ENCODE results near the gene CCDC148.

The CCDC148 gene

DNA sequence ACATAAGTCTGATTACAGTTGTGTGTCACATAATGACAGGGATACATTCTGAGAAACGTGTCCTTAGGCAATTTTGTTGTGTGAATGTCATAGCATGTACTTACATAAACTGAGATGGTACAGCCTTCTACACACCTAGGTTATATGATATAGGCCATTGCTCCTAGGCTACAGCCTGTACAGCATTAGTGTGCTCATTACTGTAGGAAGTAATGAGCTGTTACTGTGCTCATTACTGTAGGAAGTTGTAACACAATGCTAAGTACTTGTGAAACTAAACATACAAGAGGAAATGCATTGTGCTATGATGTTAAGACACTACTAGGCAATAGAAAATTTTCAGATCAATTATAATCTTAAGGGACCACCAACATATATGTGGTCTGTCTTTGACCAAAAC is 282.1 kb downstream of the CCDC148 start:
- H3K27me3 ChIP-seq (ENCODE audit: control insufficient read depth, insufficient read depth, low read length), result no peaks in the 10 kb centered on the region
- H3K9ac ChIP-seq (ENCODE audit: low read depth, low read length), result no peak overlapping the region
- H3K9me3 ChIP-seq (ENCODE audit: control insufficient read depth, insufficient read depth, low read length), result no peaks in the 10 kb centered on the region
- no peak overlapping the region for H3K4me3 ChIP-seq (ENCODE audit: low read depth, low read length)
- no peaks in the 10 kb centered on the region for H3K4me1 ChIP-seq (ENCODE audit: control insufficient read depth, insufficient read depth, low read length)
- H3K36me3 ChIP-seq (ENCODE audit: control insufficient read depth, insufficient read depth, low read length), result no peaks in the 10 kb centered on the region

DNA sequence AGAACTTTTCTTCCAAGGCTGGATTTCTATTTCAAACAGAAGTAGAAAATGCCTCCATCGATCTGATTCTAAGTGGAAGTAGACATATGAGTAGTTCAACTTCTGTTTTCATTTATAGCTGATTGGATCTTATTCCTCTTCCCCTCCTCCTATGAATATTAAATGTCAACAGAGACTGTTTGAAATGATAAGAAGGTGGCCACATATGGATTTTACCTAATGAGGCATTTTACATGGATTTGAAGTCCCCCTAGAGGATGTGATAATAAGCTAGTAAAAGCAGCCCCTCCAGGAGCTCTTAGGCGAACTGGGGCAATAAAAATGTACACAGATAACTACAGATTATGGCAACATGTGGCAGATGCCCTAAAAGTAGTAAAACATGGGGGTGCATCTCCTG is 283.8 kb downstream of the CCDC148 start:
- Histone ChIP-seq H3K27me3 (ENCODE audit: control insufficient read depth, insufficient read depth, low read length) (no peaks in the 10 kb centered on the region), H3K4me3 (ENCODE audit: low read depth, low read length) (no peak overlapping the region), H3K9me3 (ENCODE audit: control insufficient read depth, insufficient read depth, low read length) (no peaks in the 10 kb centered on the region), H3K4me1 (ENCODE audit: control insufficient read depth, insufficient read depth, low read length) (no peaks in the 10 kb centered on the region), H3K9ac (ENCODE audit: low read depth, low read length) (no peak overlapping the region), H3K36me3 (ENCODE audit: control insufficient read depth, insufficient read depth, low read length) (no peaks in the 10 kb centered on the region)

DNA sequence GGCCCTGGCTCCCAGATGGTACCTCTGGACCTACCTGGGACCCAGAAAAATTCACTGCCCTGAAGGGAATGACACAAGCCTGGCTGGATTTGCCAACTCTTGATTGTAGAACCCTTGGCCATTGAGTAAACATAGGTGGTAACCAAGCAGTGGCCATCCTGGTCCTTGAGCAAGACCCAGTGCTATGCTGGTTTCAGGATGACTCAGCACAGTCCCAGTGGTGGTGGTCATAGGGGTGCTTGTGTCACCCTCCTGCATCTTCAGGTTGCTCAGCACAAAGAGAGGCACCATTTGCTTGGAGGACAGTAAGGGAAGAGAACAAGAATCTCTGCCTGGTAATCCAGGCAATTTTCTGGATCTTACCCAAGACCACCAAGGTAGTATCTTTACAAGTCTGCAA is 302.0 kb downstream of the CCDC148 start:
- Histone ChIP-seq H3K4me3 (ENCODE audit: low read depth, low read length) (no peak overlapping the region), H3K9me3 (ENCODE audit: control insufficient read depth, insufficient read depth, low read length) (no peaks in the 10 kb centered on the region)

DNA sequence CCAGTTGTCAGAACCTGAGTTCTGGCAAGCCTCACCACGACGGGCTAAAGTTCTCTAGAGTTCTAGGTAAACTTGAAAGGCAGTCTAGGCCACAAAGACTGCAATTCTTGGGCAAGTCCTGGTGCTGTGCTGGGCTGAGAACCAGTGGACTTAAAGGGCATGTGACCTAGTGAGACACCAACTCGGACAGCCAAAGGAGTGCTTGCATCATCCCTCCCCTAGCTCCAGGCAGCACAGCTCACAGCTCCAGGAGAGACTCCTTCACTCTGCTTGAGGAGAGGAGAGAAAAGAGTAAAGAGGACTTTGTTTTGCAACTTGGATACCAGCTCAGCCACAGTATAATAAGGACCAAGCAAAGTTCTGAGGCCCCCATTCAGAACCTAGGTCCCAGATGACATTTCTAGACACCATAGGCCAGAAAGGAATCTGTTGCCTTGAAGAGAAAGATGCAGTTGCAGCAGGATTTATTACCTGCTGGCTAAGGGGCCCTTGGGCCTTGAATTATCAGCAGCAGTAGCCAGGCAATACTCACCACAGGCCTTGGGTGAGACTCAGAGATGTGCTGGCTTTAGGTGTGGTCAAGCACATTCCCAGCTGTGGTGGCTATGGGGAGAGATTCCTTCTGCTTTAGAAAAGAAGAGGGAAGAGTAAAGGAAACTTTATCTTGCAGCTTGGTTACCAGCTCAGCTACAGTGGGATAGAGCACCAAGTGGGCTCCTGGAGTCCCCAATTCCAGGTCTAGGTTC is 303.1 kb downstream of the CCDC148 start:
- no peaks in the 10 kb centered on the region for H3K36me3 ChIP-seq (ENCODE audit: control insufficient read depth, insufficient read depth, low read length)
- no peak overlapping the region for H3K9ac ChIP-seq (ENCODE audit: low read depth, low read length)
- no peak overlapping the region for H3K4me3 ChIP-seq (ENCODE audit: low read depth, low read length)
- H3K4me1 ChIP-seq (ENCODE audit: control insufficient read depth, insufficient read depth, low read length), result no peaks in the 10 kb centered on the region
- H3K9me3 ChIP-seq (ENCODE audit: control insufficient read depth, insufficient read depth, low read length), result no peaks in the 10 kb centered on the region
- H3K27me3 ChIP-seq (ENCODE audit: control insufficient read depth, insufficient read depth, low read length), result no peaks in the 10 kb centered on the region

More for the DNA sequence above, 302.0 kb downstream of the CCDC148 start:
- Histone ChIP-seq H3K9ac (ENCODE audit: low read depth, low read length) (no peak overlapping the region), H3K27me3 (ENCODE audit: control insufficient read depth, insufficient read depth, low read length) (no peaks in the 10 kb centered on the region), H3K4me1 (ENCODE audit: control insufficient read depth, insufficient read depth, low read length) (no peaks in the 10 kb centered on the region), H3K36me3 (ENCODE audit: control insufficient read depth, insufficient read depth, low read length) (no peaks in the 10 kb centered on the region)

DNA sequence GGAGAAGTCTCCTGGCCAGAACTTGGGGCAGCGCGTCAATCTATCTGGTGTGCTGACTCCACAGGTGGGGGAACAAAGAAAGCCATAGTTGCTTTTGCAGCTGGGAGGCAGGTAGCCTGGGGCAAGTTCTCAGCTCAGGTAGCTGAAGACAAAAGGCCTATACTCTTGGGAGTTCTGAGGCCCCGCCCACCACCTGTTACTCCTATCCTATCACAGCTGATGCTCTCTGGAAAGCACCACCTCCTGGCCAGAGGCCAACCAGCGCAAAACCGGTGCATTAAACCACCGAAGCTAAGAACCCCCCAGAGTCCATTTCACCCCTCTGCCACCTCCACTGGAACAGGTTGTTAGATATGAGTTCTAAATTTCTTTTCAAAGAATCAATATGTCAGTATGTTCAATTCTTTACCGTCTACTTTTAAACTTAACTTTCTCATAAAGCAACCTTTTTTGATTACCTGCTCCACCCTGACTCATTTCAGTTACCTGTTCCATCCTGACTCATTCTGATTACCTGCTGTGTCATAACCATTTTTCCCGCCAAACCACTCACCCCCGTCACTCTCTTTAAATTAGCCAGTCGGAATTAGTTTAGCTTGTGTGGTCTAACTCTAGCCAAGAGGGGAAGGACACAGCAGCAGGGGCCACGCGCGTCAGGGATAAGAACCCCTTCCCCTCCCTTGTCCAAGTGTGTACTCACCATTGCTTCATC is 311.5 kb downstream of the CCDC148 start:
- no peak overlapping the region for H3K4me3 ChIP-seq (ENCODE audit: low read depth, low read length)
- H3K27me3 ChIP-seq (ENCODE audit: control insufficient read depth, insufficient read depth, low read length), result no peaks in the 10 kb centered on the region
- H3K9me3 ChIP-seq (ENCODE audit: control insufficient read depth, insufficient read depth, low read length), result no peaks in the 10 kb centered on the region
- H3K4me1 ChIP-seq (ENCODE audit: control insufficient read depth, insufficient read depth, low read length), result peaks cover 2% of the 10 kb centered on the region
- H3K9ac ChIP-seq (ENCODE audit: low read depth, low read length), result no peak overlapping the region
- no peaks in the 10 kb centered on the region for H3K36me3 ChIP-seq (ENCODE audit: control insufficient read depth, insufficient read depth, low read length)

DNA sequence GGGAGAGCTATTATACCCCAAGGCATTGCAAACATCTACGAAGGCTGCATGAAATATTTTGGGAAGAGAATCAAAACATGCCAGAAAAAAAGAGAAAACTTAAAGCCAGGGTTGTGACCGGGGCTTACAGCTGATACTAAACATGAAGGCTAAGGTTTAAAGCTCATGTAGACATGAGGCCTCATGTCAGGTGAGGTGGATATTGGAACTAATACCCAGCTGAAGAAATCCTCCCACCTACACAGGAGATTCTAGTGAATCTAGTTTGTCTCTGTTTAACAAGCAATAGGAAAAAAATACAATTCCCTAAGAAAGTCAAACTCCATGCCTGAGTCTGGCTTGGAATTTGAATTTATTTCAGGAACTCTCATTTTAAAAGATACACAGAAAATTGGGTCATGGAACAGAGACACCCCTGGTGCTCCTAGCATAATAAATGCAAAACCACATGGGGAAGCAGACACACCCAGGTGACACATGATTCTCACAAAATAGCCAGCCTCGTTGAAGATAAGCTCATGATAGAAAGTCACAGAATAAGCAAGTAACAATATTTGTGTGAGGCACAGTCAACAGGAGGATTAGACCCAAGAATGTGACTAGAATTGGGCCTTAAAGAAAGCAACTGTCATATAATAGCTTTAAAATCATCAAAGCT is 312.7 kb downstream of the CCDC148 start:
- H3K9me3 ChIP-seq (ENCODE audit: control insufficient read depth, insufficient read depth, low read length), result no peaks in the 10 kb centered on the region
- peaks cover 2% of the 10 kb centered on the region for H3K4me1 ChIP-seq (ENCODE audit: control insufficient read depth, insufficient read depth, low read length)
- H3K36me3 ChIP-seq (ENCODE audit: control insufficient read depth, insufficient read depth, low read length), result no peaks in the 10 kb centered on the region
- H3K9ac ChIP-seq (ENCODE audit: low read depth, low read length), result no peak overlapping the region
- H3K4me3 ChIP-seq (ENCODE audit: low read depth, low read length), result no peak overlapping the region
- H3K27me3 ChIP-seq (ENCODE audit: control insufficient read depth, insufficient read depth, low read length), result no peaks in the 10 kb centered on the region

DNA sequence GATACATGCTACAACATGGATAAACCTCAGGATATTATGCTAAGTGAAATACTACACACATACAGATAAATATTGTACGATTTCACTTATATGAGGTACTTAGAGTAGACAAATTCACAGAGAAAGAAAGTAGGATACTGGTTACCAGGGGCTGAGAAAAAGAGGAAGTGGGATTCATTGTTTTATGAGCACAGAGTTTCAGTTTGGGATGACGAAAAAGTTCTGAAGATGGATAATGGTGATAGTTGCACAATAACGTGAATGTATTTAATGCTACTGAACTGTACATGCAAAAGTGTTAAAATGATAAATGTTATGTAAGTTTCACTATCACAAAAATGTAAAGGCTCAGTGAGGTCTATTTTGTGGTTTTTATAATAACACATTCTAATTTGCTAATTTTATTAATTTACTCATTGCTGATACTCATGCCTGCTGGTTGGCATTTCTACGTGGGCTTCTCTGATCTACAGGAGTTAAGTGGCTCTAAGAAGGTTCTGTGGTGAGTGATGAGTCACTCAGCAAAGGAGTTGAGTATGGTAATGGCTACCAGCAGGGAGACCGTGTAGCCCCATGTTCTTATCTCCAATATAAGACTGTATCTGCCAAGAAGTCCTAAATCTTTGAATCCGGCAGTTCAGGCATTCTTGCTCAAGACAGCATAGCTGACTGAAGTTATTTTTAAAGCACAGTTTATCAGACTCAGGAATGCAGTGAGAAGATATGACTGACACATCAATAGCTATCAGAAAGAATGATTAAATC is 313.8 kb downstream of the CCDC148 start:
- no peaks in the 10 kb centered on the region for H3K9me3 ChIP-seq (ENCODE audit: control insufficient read depth, insufficient read depth, low read length)
- peaks cover 2% of the 10 kb centered on the region for H3K4me1 ChIP-seq (ENCODE audit: control insufficient read depth, insufficient read depth, low read length)
- H3K36me3 ChIP-seq (ENCODE audit: control insufficient read depth, insufficient read depth, low read length), result no peaks in the 10 kb centered on the region
- no peak overlapping the region for H3K4me3 ChIP-seq (ENCODE audit: low read depth, low read length)
- H3K27me3 ChIP-seq (ENCODE audit: control insufficient read depth, insufficient read depth, low read length), result no peaks in the 10 kb centered on the region
- no peak overlapping the region for H3K9ac ChIP-seq (ENCODE audit: low read depth, low read length)

DNA sequence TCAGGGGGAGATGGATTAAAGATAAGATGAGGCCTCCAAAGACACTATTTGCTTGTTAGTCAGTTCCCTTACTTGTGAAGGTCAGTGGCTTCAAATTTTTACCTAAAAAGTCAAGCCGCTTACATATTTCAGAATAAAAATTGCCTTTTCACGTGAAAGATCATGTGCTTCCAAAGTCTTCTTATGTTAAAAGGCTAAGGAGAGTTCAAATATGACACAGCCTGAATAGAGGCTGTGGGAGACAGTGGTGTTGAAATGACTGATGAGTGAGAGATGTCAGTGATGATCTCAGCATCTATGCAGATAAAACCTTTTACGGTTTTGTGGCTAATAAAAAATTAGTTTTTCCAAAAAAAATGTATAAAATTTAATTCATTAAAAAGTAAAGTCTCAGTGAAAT is 314.4 kb downstream of the CCDC148 start:
- Histone ChIP-seq H3K4me1 (ENCODE audit: control insufficient read depth, insufficient read depth, low read length) (peaks cover 2% of the 10 kb centered on the region), H3K4me3 (ENCODE audit: low read depth, low read length) (no peak overlapping the region), H3K36me3 (ENCODE audit: control insufficient read depth, insufficient read depth, low read length) (no peaks in the 10 kb centered on the region), H3K9ac (ENCODE audit: low read depth, low read length) (no peak overlapping the region), H3K27me3 (ENCODE audit: control insufficient read depth, insufficient read depth, low read length) (no peaks in the 10 kb centered on the region), H3K9me3 (ENCODE audit: control insufficient read depth, insufficient read depth, low read length) (no peaks in the 10 kb centered on the region)

DNA sequence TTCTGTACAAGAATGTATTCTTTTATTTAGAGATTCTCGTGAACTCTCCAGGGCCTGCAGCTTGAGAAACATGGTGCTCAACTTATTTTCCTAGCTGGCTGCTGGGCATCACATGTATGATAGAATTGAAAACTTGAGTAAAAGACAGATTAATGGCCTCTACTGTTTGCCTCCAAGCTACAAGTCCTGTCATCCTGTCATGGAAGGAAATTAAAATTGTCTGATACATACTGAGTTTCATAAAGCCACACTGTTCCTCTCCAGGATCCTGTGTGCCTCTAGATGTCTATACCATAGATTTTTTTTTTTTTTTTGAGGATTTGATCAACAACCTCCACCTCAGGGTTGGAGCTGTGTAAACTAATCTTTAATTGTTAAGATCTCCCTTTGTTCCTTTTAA is 316.4 kb downstream of the CCDC148 start:
- Histone ChIP-seq H3K4me3 (ENCODE audit: low read depth, low read length) (no peak overlapping the region), H3K4me1 (ENCODE audit: control insufficient read depth, insufficient read depth, low read length) (peaks cover 2% of the 10 kb centered on the region)

DNA sequence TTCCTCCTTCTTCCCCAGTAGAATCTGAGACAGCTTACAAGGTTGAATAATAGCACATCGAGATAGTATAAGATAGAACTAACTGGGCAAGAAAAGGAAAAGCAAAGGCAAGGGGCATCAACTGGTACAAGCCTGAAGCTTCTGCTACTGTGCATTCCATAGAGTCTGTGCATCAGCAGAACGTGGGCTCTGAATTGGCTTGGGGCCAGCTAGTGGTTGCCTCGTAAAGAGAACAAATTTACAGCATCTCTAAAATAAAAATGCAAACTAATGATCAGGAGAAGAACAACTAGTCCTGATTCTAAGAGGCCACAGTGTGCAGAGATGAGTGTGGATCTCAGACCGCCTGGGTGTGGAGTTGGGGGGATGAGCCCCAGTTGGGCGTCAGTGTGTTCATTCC is 318.3 kb downstream of the CCDC148 start:
- no peaks in the 10 kb centered on the region for H3K36me3 ChIP-seq (ENCODE audit: control insufficient read depth, insufficient read depth, low read length)
- H3K9me3 ChIP-seq (ENCODE audit: control insufficient read depth, insufficient read depth, low read length), result no peaks in the 10 kb centered on the region
- no peak overlapping the region for H3K9ac ChIP-seq (ENCODE audit: low read depth, low read length)
- no peaks in the 10 kb centered on the region for H3K4me1 ChIP-seq (ENCODE audit: control insufficient read depth, insufficient read depth, low read length)
- H3K27me3 ChIP-seq (ENCODE audit: control insufficient read depth, insufficient read depth, low read length), result no peaks in the 10 kb centered on the region
- no peak overlapping the region for H3K4me3 ChIP-seq (ENCODE audit: low read depth, low read length)

More for the DNA sequence above, 316.4 kb downstream of the CCDC148 start:
- Histone ChIP-seq H3K27me3 (ENCODE audit: control insufficient read depth, insufficient read depth, low read length) (no peaks in the 10 kb centered on the region), H3K9ac (ENCODE audit: low read depth, low read length) (no peak overlapping the region), H3K36me3 (ENCODE audit: control insufficient read depth, insufficient read depth, low read length) (no peaks in the 10 kb centered on the region), H3K9me3 (ENCODE audit: control insufficient read depth, insufficient read depth, low read length) (no peaks in the 10 kb centered on the region)

DNA sequence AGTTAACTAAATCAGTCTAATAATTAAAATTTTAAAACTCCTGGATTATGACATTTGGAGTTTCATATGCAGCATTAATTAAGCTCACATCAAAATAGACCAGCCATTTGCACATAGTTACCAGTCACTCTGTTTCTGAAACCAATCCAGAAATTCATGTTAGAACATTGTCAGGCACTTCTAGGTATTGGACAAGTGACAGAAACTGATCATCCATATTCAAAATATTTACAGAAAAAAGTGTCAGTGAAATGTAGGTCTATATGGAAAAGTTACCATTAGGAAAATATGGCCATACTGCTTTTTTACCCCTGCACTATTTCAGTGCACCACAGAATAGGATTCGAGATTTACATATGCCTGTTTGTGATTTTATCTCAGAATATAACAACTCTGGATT is 321.5 kb downstream of the CCDC148 start:
- Histone ChIP-seq H3K27me3 (ENCODE audit: control insufficient read depth, insufficient read depth, low read length) (no peaks in the 10 kb centered on the region), H3K4me3 (ENCODE audit: low read depth, low read length) (no peak overlapping the region), H3K4me1 (ENCODE audit: control insufficient read depth, insufficient read depth, low read length) (no peaks in the 10 kb centered on the region), H3K36me3 (ENCODE audit: control insufficient read depth, insufficient read depth, low read length) (no peaks in the 10 kb centered on the region), H3K9ac (ENCODE audit: low read depth, low read length) (no peak overlapping the region), H3K9me3 (ENCODE audit: control insufficient read depth, insufficient read depth, low read length) (no peaks in the 10 kb centered on the region)
